EL (cell line): ENCODE data around the gene CEP44.
"Not testable (repeated sequence)": the region's sequence is repeated elsewhere in the genome, so short reads cannot be mapped to it uniquely, and the experiment has no call there.

Experiments used
- DNase-seq: peaks from one replicate; pipeline ENCODE4 v3.0.0-alpha.2; 2016

Gene CEP44

DNA sequence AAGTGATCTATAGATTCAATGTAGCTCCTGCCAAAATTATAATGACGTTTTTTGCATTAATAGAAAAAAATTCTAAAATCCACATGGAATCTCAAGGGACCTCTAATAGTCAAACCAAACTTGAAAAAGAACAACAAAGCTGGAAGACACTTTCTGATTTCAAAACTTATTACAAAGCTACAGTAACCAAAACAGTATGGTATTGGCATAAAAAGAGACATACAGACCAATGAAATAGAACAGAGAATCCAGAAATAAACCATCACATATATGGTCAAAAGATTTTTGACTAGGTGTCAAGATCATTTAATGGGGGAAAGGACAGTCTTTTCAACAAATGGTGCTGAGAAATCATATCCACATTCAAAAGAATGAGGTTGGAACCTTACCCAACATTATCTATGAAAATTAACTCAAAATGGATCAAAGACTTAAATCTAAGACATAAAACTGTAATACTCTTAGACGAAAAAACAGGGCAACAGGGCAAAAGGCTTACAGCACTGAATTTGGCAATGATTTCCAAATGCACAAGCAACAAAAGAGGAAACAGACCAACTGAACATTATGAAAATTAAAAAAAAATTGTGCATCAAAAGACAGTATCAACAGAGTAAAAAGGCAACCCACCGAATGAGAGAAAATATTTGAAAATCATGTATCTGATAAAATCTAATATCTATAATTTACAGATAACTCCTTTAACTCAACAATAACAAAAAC is 4.1 kb upstream of the CEP44 start:
- DNase-seq, result no peak

DNA sequence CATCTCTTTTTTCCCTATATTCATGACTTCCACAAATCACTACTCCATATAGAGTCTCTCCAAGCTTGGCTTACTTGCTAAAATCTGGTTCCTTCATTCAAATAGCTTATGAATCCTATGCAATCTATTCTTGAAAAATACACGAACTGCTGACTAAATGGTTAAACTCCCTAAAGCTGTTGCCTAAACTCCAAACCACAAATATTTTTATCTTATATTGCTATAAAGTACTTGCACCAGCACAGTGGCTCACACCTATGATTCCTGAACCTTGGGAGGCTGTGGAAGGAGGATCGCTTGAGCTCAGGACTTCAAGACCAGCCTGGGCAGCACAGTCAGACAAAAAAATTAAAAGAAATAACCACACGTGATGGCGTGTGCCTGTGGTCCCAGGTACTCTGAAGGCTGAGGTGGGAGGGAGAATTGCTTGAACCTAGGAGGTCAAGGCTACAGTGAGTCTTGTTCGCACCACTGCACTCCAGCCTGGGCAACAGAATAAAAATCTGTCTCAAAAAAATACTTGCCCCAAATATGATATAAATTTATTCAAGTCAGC is 2.5 kb upstream of the CEP44 start:
- no peak for DNase-seq

DNA sequence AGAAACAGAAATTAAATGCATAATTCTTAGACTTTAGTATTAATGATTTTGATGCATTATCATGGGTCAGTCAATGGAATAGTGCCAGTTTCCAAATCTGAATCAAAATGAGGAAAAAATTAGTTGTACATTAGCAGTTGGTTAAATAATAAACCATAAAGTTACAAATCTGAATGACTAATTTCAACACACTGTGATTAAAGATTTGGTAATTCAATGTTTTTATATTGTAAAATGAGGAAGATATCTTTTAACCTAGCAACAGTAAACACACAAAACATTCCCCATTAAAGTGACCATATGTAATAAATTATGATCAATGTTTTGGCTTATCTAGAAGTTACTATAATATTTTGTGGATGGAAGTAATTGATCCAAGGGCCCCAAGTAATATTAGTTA is 1.8 kb upstream of the CEP44 start:
- no peak for DNase-seq

DNA sequence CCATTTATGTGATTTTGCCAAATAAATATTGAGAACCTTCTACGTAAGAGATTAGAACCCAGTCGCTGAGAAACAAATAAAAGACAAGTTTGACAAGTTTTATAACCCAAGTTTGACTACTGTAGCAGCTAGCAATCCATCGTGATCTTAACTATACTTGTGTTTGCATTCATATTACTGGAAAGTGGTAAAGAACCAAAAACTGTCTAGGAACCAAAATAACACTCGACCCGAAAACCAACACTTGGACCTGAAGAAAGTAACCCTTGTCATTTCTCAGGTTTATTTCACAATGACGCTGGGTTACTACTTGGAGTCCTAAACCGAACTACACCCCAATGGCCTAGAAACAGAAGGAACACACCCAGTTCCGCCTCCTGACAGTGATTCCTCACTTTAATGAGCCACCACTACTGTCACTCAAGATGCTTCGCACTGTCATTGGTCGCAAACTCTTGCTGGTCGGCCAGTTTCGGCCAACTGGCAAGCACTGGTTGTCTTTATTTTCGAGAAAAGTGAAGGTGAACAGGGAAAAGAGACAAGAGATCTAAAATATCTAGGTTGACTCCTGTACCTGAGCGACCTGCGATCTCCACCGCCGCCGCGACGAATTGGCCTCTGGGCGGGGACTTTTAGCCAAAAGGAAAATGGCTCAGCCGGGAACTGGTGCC is 740 bp upstream of the CEP44 start:
- peak; percentile 92 for DNase-seq

DNA sequence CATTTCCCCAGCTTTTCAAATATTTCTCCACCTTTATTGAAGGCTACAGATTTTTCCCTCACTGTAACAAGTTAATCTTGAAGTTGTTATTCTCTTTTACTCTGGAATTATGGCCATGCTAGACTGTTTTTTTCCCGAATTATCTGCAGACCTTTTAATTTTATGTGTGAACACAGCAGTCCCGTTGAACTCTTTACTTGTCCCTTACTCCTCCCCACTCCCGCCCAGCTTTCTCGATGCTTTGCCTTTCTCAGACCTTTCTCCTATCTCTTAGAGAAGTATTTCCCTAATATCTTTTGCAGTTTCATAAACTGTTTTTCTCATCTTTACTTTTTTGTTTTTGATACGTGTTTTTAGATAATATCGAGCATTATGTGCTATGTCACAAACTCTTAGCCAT is 776 bp downstream of the CEP44 start:
- DNase-seq, result no peak

DNA sequence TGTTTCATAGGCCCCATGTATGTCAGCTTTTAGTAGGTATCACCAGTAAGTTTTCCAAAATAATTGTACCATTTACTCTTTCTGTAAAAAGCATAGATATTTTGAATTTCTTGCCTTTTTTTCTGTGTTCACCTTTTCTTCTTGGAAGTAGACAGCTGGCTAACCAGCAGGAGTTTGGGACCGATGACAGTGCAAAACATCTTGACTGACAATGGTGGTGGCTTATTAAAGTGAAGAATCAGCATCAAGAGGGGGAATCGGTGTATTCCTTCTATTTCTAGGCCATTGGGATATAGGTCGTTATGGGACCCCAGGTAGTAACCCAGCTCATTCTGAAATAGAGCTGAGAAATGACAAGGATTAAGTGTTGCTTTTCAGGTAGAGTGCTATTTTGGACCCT is 3.2 kb downstream of the CEP44 start:
- no peak for DNase-seq

DNA sequence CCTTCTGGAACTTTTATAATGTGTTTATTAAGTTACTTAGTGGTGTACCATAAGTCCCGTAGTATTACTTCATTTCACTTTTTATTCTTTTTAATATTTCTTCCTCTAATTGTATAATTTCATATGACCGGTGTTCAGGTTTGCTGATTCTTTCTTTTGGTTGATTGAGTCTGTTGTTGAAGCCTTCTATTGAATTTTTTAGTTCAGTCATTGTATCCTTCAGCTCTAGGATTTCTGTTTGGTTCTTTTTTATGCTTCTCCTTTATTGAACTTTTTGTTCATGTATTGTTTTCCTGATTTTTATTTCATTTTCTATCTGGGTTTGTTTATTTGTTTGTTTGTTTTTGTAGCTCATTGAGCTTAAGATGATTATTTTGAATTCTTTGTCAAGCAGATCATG is 8.8 kb downstream of the CEP44 start:
- DNase-seq, result no peak

DNA sequence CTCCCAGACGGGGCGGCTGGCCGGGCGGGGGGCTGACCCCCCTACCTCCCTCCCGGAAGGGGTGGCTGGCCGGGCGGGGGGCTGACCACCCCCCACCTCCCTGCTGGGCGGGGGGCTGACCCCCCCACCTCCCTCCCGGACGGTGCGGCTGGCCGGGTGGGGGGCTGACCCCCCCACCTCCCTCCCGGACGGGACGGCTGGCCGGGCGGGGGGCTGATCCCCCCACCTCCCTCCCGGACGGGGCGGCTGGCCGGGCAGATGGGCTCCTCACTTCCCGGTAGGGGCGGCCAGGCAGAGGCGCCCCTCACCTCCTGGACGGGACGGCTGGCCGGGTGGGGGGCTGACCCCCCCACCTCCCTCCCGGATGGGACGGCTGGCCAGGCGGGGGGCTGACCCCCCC is 10.9 kb downstream of the CEP44 start:
- DNase-seq, result not testable (repeated sequence)

DNA sequence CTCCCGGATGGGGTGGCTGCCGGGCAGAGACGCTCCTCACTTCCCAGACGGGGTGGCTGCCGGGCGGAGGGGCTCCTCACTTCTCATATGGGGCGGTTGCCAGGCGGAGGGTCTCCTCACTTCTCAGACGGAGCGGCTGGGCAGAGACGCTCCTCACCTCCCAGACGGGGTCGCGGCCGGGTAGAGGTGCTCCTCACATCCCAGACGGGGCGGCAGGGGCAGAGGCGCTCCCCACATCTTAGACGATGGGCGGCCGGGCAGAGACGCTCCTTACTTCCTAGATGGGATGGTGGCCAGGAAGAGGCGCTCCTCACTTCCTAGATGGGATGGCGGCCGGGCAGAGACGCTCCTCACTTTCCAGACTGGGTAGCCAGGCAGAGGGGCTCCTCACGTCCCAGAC is 11.4 kb downstream of the CEP44 start:
- not testable (repeated sequence) for DNase-seq

DNA sequence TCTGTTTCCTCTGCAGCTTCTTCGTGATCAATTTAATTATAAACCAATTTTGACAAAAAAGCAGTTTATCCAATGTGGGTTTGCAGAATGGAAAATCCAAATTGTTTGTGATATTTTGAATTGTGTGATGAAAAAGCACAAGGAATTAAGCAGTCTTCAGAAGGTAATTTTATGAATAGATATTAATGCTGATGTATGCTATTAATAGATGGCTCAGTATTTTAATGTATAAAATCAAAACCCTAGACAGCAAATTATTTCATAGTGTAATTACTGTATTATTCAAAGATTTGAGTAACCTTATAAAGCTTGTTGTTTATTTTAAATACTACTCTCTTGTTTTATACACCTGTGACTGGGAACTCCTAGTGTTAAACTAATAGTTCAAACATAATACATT is 20.0 kb downstream of the CEP44 start:
- no peak for DNase-seq

DNA sequence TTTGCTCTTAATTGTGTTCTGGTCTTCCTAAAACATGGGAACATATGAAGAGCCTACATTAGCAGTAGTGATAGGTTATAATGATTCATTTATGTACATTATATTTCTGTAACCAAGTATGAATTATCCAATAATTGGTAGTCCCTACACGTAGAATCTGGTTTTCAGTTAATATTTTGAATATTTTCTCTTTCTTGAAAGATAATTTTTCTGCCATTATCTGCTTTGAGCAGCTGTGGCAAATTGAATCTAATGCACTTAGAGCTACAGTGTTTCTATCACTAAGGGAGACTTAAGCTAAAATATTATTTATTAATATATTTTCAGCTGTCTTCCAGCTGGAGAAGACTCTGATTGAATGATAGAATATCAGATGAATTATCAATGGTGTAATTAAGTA is 21.0 kb downstream of the CEP44 start:
- DNase-seq, result no peak

DNA sequence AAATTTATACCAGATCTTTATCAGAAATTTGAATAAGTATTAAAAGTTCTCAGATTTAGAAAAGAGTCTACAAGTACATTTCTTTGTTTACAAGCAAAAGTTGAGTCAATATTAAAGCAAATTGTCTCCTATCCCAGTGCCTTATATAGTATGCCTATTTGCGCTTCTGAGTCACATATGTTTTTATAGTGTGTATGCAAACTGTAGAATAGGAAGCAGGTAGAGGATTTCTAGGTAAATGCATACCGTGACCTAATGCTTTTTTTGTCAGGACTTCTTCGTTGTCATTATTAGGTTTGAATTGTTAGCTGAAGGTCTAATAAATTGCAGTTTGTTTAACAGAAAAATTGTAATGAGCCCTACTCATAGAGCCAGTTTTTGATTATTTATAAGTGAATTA is 22.2 kb downstream of the CEP44 start:
- DNase-seq, result no peak

DNA sequence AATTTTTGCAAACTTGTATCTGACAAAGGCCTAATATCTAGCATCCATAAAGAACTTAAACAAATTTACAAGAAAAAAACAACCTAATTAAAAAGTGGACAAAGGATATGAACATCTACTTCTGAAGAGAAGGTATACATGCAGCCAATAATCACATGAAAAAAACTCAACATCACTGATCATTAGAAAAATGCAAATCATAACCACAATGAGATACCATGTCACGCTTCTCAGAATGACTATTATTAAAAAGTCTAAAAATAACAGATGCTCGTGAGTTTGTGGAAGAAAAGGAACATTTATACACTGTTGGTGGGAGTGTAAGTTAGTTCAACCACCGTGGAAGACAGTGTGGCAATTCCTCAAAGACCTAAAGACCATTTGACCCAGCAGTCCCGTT is 24.0 kb downstream of the CEP44 start:
- DNase-seq, result no peak

DNA sequence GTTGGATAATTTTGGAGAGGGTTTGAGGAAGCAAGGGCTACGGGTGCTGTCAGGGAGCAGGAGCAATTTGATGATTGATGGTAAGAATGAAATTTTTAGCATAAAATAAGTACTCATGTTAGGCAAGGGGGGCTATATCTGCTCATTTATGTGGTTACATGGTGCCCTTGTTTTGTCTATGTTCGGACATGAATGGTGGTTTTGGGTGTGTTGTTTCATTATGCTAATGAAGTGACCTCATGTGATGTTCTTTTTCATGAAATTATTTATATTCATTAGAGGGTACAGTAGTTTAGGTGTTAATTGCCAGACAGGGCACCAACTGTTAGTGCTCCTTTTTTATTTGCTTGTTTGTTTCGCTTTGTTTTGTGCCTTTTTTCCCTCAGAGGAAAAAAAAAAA is 29.3 kb downstream of the CEP44 start:
- no peak for DNase-seq

DNA sequence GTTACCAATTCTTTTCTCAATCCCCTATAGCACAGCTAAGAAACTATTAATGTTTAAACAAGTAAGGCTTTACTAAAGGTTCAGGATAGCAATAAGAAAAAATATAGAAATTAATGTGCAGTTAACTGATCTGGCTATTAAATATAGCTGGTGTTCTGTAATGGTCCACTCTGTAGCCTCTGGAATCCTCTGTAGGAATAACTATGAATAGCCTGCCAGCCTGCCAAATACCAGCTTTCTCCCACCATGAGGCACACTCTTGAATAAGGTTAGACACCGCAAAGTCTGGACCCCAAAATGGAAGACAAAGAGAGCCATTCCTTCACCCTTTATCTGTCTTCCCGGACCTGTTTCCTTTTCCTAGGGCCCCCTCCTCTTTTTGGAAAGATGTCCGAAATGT is 30.6 kb downstream of the CEP44 start:
- DNase-seq, result no peak

DNA sequence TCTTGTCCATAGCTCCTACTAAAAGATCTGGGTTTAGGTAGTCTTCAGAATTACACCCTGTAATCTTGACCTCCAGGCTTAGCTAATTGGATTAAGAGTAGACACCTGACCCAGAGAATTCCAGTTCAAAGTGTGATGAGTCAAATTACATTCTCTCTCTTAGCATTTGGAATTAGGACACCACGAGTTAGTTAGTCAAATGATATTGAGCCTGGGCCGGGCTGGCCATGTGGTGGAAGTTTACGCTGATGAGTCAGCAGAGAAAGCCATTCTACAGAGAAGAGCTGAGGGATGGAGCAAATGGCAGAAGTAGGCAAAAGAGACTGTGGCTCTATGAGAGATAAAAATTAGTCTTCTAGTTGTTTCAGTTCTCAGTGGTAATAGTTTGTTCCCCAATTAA is 31.1 kb downstream of the CEP44 start:
- DNase-seq, result peak; percentile 69

DNA sequence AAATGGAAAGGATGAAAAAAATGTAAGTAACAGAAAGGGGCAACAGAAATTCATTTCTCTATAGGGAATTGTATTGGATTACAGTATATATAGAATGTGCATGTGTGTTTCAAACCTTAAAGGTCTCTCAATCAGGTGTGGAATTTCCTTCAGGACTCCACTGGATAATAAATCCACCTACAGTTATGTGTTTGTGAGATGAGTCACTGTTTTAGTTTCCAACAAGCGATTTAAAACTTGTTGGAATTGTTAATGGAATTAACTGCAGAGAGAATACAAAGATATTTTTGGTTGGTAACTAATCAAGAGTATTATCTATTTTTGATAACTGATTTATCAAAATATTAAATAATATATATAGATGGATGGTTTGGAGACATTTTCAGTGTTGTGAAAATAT is 32.8 kb downstream of the CEP44 start:
- DNase-seq, result no peak

DNA sequence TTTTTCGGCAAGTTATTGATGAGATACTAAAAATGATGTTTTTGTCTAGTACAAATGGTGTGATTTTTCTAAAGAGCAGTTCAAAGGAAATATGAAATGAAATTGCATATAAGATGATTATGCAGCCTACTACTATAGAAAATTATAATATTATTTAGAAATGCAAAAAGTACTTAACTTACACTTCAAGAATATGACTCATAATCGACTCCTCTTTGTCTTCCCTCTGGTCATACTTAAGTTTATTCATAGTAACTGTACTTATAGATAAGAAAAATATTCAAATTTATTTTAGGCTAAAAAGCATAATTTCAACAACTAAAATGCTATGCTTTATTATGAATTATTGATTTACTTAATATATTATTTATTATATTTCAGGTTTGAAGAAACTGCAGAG is 33.2 kb downstream of the CEP44 start:
- no peak for DNase-seq

DNA sequence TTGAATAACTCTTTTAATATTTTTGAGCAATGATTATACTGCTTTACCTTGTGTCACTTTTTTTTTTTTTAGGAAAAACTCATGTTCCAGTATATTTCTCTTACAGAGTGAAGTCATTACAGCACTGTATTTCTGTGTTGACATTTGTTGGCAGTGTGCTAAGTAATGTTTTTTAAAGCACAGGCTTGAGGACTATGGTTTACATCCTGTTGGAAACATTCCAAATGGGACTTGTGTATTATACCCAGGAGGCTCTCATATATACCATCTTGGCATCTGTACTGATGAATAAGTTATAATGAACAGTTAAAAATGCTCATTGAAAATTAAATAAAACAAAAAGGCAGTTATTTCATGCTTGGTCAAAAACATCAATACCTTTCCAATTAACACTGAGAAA is 33.8 kb downstream of the CEP44 start:
- no peak for DNase-seq

DNA sequence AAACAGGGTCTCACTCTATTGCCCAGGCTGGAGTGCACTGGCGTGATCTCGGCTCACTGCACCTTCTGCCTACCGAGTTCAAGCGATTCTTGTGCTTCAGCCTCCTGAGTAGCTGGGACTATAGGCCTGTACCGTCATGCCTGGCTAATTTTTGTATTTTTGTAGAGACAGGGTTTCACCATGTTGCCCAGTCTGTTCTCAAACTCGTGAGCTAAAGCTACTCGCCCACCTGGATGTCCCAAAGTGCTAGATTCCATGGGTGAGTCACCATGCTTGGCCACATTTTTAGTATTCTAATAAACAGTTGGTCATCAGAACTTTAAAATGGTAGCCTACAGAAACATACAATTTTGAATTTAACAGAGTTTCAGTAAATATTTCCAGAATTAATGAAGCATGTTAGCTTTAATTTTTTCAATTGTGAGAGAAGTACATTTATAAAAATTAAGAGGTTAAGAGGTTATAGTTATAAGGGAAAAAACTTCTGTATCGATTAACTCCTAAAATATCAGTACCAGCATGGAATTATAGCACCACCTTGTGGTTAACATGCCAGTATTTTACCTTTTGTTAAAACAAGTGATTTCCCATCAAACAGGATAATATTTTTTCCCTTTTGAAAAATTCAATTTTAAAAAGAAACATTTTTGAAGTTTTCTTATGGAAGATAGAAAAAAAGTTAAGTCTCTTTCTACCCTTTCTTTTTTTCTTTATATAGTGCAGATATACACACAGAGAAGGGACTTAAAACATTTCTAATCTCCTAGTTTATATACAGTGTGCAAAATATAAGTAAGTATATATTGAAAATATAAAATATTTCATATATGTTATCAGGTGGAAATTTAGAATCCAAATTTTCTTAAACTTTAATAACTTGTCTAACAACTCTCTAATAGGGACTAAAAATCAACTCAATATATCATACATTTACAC is 35.4 kb downstream of the CEP44 start:
- peak; percentile 28 for DNase-seq

DNA sequence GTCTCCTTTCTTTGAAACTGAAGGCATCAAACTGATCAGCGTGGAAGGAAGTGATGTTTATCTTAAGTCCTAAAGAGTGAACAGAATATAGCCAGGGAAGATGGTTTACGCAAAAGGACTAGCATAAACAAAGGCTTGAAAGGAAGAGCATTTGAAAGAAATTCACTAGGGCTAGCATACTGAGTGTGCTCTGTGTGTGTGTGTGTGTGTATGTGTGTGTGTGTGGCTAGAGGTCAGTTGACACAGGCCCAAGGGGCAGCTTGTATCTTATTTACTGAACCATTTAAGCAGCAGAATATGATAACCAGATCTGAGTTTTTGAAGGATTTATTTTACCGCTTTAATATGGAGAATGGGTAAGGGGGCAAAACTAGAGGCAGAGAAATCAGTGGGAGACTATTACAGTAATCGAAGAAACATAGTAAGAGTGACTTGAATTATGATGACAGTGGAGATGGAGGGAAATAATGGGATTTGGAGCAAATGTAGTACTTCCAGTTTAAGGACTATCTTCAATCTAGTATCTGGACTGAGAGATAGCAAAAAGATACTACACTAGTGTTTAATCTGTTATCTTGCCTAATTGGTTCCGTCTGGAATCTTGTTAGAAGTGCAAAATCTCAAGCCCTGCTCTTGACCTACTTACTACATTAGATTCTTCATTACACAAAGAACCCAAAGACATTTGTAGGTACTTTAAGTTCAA is 36.9 kb downstream of the CEP44 start:
- DNase-seq, result no peak

DNA sequence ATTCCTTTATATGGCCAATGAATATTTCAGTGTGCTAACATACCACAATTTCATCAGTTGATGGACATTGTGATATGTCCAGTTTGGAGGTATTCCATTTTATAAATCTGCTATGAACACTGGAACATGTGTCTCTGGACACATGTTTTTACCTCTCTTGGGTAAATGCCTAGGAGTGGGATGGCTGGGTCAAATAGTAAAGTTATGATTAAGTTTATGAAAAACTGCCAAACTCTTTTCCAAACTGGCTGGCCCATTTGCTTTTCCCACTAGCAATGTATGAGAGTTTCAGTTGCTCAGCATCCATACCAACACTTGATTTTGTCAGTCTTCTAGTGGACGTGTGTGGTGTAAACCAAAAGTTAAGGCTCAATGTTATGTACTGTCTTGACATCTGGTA is 40.5 kb downstream of the CEP44 start:
- DNase-seq, result no peak

DNA sequence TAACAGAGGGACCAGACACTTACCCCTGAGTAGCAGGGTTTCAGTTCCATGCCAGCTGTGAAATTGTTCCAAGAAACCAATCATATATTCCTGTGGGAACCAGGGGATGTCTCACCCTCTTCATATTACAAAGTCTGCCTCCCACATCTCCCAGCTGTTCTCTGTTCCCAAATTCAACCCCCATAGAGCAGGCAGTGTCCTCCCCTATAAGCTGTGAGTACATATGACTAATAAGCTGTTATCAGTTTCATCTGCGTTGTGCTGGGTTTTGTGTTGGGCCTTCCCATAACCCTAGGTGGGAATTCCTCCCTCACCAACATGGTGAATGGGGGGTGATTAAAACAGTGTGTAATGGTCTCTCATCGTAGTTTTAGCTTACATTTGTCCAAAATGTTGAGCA is 41.0 kb downstream of the CEP44 start:
- peak; percentile 16 for DNase-seq
